BLaER1 (cell line): Measurements from ENCODE around the gene HNF1A.

Experiments
- H3K27ac ChIP-seq: shearing (Covaris generic); formaldehyde crosslinking; 2 replicates; pipeline ENCODE4 v1.8.1; 2022
- H3K27me3 ChIP-seq: shearing (Covaris generic); formaldehyde crosslinking; 2 replicates; pipeline ENCODE4 v1.8.1; 2022
- H3K36me3 ChIP-seq: shearing (Covaris generic); formaldehyde crosslinking; 2 replicates; pipeline ENCODE4 v1.8.1; 2022
- H3K4me1 ChIP-seq: shearing (Covaris generic); formaldehyde crosslinking; 2 replicates; pipeline ENCODE4 v1.8.1; 2022
- H3K4me2 ChIP-seq: shearing (Covaris generic); formaldehyde crosslinking; 2 replicates; pipeline ENCODE4 v1.8.1; 2022
- H3K4me3 ChIP-seq: shearing (Covaris generic); formaldehyde crosslinking; 2 replicates; pipeline ENCODE4 v1.8.1; 2022
- H3K9ac ChIP-seq: shearing (Covaris generic); formaldehyde crosslinking; 2 replicates; pipeline ENCODE4 v1.8.1; 2022
- H3K9me3 ChIP-seq: shearing (Covaris generic); formaldehyde crosslinking; 2 replicates; pipeline ENCODE4 v1.8.1; 2022
- H4K20me1 ChIP-seq: shearing (Covaris generic); formaldehyde crosslinking; 2 replicates; pipeline ENCODE4 v1.8.1; 2022
- Cebpa-rat ChIP-seq: shearing (Covaris generic); IDR thresholded peaks from 2 replicates; pipeline ENCODE4 v1.8.1; 2022

The HNF1A gene, protein sequence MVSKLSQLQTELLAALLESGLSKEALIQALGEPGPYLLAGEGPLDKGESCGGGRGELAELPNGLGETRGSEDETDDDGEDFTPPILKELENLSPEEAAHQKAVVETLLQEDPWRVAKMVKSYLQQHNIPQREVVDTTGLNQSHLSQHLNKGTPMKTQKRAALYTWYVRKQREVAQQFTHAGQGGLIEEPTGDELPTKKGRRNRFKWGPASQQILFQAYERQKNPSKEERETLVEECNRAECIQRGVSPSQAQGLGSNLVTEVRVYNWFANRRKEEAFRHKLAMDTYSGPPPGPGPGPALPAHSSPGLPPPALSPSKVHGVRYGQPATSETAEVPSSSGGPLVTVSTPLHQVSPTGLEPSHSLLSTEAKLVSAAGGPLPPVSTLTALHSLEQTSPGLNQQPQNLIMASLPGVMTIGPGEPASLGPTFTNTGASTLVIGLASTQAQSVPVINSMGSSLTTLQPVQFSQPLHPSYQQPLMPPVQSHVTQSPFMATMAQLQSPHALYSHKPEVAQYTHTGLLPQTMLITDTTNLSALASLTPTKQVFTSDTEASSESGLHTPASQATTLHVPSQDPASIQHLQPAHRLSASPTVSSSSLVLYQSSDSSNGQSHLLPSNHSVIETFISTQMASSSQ

GRCh38 chr12:120978296-120979219 is at the start of gene HNF1A:
TSS of gene HNF1A (plus strand) at chr12:120978543. CDS start at chr12:120978769, 226 bp downstream.
- Histone ChIP-seq H3K27ac (no peak within 1 kb of the TSS), H3K4me2 (no peak within 1 kb of the TSS), H4K20me1 (no peaks in the 10 kb centered on the region), H3K27me3 (no peaks in the 10 kb centered on the region), H3K4me3 (no peak within 1 kb of the TSS), H3K9ac (no peak within 1 kb of the TSS), H3K36me3 (no peaks in the 10 kb centered on the region), H3K4me1 (no peaks in the 10 kb centered on the region), H3K9me3 (no peaks in the 10 kb centered on the region)
- TF ChIP-seq Cebpa-rat: no peak

GRCh38 chr12:120928864-120929652 is 49.3 kb upstream of the HNF1A start:
- Histone ChIP-seq H3K9ac (no peak overlapping the region), H4K20me1 (no peaks in the 10 kb centered on the region), H3K4me3 (no peak overlapping the region)

DNA sequence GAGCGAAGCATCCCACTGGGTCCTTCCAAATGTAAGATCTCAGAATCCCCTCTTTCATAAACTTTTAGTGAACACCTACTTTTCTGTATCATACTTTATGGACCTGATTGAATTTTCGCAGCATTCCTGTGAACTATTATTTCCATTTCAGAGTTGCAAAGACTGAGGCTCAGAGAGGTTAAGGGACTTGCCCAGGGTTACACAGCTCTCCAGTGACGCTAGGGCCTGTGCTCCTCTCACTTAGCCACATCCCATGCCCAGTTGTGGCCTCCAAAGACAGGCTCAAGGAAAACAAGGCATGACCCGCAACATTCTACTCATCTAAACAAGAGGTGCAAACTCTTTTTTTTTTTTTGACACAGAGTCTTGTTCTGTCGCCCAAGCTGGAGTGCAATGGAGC is 48.3 kb upstream of the HNF1A start:
- Histone ChIP-seq H3K27ac (no peak overlapping the region), H3K4me2 (no peak overlapping the region), H3K36me3 (no peaks in the 10 kb centered on the region), H3K9ac (no peak overlapping the region), H3K4me1 (no peaks in the 10 kb centered on the region), H4K20me1 (no peaks in the 10 kb centered on the region), H3K27me3 (no peaks in the 10 kb centered on the region), H3K9me3 (0 out of 2 replicates have a peak, but pooled peaks cover 3% of the 10 kb centered on the region), H3K4me3 (no peak overlapping the region)
- no peak for TF ChIP-seq Cebpa-rat

More at GRCh38 chr12:120928864-120929652, 49.3 kb upstream of the HNF1A start:
- no peak for TF ChIP-seq Cebpa-rat
- no peaks in the 10 kb centered on the region for H3K36me3 ChIP-seq
- no peak overlapping the region for H3K4me2 ChIP-seq
- H3K9me3 ChIP-seq: 0 out of 2 replicates have a peak, but pooled peaks cover 3% of the 10 kb centered on the region
- H3K27ac ChIP-seq: no peak overlapping the region
- H3K27me3 ChIP-seq: no peaks in the 10 kb centered on the region
- no peaks in the 10 kb centered on the region for H3K4me1 ChIP-seq

GRCh38 chr12:120932058-120932457 is 46.3 kb upstream of the HNF1A start:
- Histone ChIP-seq H3K9me3 (no peaks in the 10 kb centered on the region), H3K4me1 (no peaks in the 10 kb centered on the region), H3K27me3 (no peaks in the 10 kb centered on the region), H4K20me1 (no peaks in the 10 kb centered on the region), H3K4me3 (no peak overlapping the region), H3K9ac (no peak overlapping the region), H3K4me2 (no peak overlapping the region), H3K36me3 (no peaks in the 10 kb centered on the region), H3K27ac (no peak overlapping the region)
- no peak for TF ChIP-seq Cebpa-rat

- no peaks in the 10 kb centered on the region for H3K9me3 ChIP-seq
- H3K36me3 ChIP-seq: no peaks in the 10 kb centered on the region
- no peaks in the 10 kb centered on the region for H3K4me1 ChIP-seq
- H3K9ac ChIP-seq: no peak overlapping the region
- H3K27ac ChIP-seq: no peak overlapping the region
- H3K27me3 ChIP-seq: no peaks in the 10 kb centered on the region
- TF ChIP-seq Cebpa-rat: no peak
- no peaks in the 10 kb centered on the region for H4K20me1 ChIP-seq
- H3K4me2 ChIP-seq: no peak overlapping the region
- no peak overlapping the region for H3K4me3 ChIP-seq
These were observed 45.3 kb upstream of the HNF1A start for GRCh38 chr12:120932956-120933526.

DNA sequence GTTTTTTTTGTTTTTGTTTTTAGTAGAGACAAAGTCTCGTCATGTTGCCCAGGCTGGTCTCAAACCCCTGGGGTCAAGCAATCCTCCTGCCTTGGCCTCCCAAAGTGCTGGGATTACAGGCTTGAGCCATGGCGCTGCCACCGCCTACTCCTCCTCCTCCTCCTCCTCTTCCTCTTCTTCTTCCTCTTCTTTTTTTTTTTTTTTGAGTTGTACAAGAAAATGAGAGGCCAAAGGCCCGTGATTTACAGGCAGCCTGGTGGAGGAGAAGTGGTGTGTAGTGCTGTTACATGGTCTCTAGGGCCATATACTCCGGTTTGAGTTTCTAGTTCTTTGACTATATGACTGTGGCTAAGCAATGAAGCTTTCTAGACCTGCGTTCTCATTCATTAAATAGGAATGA is 44.6 kb upstream of the HNF1A start:
- no peak overlapping the region for H3K4me2 ChIP-seq
- H3K9ac ChIP-seq: no peak overlapping the region
- H3K36me3 ChIP-seq: no peaks in the 10 kb centered on the region
- no peak for TF ChIP-seq Cebpa-rat
- no peaks in the 10 kb centered on the region for H4K20me1 ChIP-seq
- H3K4me3 ChIP-seq: no peak overlapping the region
- no peaks in the 10 kb centered on the region for H3K9me3 ChIP-seq
- no peak overlapping the region for H3K27ac ChIP-seq
- H3K27me3 ChIP-seq: no peaks in the 10 kb centered on the region
- H3K4me1 ChIP-seq: no peaks in the 10 kb centered on the region

GRCh38 chr12:120936197-120936596 is 42.1 kb upstream of the HNF1A start:
- Histone ChIP-seq H3K9ac (no peak overlapping the region), H3K36me3 (no peaks in the 10 kb centered on the region), H3K4me1 (no peaks in the 10 kb centered on the region), H3K27ac (no peak overlapping the region), H3K4me2 (no peak overlapping the region), H3K4me3 (no peak overlapping the region), H3K27me3 (no peaks in the 10 kb centered on the region), H4K20me1 (no peaks in the 10 kb centered on the region), H3K9me3 (no peaks in the 10 kb centered on the region)
- TF ChIP-seq Cebpa-rat: no peak

- H3K4me1 ChIP-seq: no peaks in the 10 kb centered on the region
- H3K9ac ChIP-seq: no peak overlapping the region
- H3K36me3 ChIP-seq: no peaks in the 10 kb centered on the region
- H3K27ac ChIP-seq: no peak overlapping the region
- no peak overlapping the region for H3K4me3 ChIP-seq
- no peaks in the 10 kb centered on the region for H3K9me3 ChIP-seq
- no peak overlapping the region for H3K4me2 ChIP-seq
- H3K27me3 ChIP-seq: no peaks in the 10 kb centered on the region
- H4K20me1 ChIP-seq: no peaks in the 10 kb centered on the region
- TF ChIP-seq Cebpa-rat: no peak
These were observed 39.8 kb upstream of the HNF1A start for GRCh38 chr12:120938496-120938895.

GRCh38 chr12:120939523-120939922 is 38.8 kb upstream of the HNF1A start:
- Histone ChIP-seq H3K36me3 (no peaks in the 10 kb centered on the region), H3K4me2 (no peak overlapping the region), H3K9me3 (no peaks in the 10 kb centered on the region), H3K4me3 (no peak overlapping the region), H3K9ac (no peak overlapping the region), H4K20me1 (no peaks in the 10 kb centered on the region), H3K4me1 (no peaks in the 10 kb centered on the region), H3K27me3 (no peaks in the 10 kb centered on the region), H3K27ac (no peak overlapping the region)
- no peak for TF ChIP-seq Cebpa-rat
